ENCODE measurements around the gene CLDN17.

The CLDN17 gene

DNA sequence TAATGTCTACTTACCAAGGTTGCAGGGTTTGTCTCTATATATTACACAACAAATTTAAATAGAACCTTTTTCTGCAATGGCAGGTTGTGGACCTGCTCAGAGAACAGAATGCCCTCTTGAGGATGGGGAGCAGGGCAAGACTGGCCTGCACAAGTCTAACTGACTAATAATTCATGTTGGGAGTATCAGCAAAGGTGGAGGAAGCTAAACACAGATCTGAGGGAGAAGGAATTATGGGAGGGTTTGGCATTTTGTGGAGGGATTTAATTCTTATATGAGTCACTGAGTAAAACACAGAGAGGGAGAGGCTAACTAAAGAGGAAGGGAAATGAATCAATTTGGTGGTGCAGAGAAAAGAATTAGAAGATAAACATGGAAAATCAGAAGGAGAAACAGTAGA lies 40.0 kb downstream of the CLDN17 start:
- no peaks in the 10 kb centered on the region for H3K9me3 ChIP-seq (ENCODE audit: insufficient read depth, low read length)

DNA sequence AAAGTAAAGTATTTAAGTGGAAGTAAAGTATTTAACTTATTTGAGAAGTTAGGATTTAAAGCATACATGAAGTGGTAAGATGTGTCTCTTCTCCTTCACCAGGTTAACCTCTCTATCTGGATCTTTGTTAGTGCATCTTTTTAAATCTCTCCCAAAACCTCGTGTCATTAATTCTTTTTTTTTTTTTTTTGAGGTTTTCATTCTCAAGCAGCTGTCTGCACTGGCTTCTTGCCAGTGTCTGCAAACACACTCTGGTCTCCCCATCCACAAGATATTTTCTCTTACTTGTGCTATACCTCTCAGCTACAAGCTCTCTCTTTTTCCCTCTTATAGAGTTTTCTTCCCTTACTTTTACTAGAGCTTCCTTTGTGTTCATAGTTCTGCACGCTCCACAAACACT lies 49.0 kb downstream of the CLDN17 start:
- H3K4me1 ChIP-seq (ENCODE audit: insufficient read depth, insufficient read length) = no peaks in the 10 kb centered on the region
- DNase-seq (ENCODE audit: low read depth, low spot score) = no peak
- no peaks in the 10 kb centered on the region for H3K36me3 ChIP-seq (ENCODE audit: insufficient read depth, insufficient read length, low read length)
- H3K27me3 ChIP-seq (ENCODE audit: insufficient read depth, insufficient read length) = no peaks in the 10 kb centered on the region
- no peak overlapping the region for H3K9ac ChIP-seq (ENCODE audit: insufficient read length, low read depth)
- no peaks in the 10 kb centered on the region for H3K9me3 ChIP-seq (ENCODE audit: insufficient read depth, low read length)
- no peak for TF ChIP-seq SUZ12 (IDR thresholded peaks at IDR 0.05; ENCODE audit: extremely low read depth, insufficient read depth, insufficient read length)
- TF ChIP-seq ZNF274 (IDR thresholded peaks at IDR 0.05; ENCODE audit: low read depth, low read length) = no peak
- no peak for TF ChIP-seq YY1 (IDR thresholded peaks at IDR 0.05; ENCODE audit: insufficient read depth, insufficient read length)
- H3K4me3 ChIP-seq (ENCODE audit: insufficient read length, low read depth) = no peak overlapping the region

More for the DNA sequence above, 40.0 kb downstream of the CLDN17 start:
- DNase-seq (ENCODE audit: low read depth, low spot score) = no peak
- TF ChIP-seq YY1 (IDR thresholded peaks at IDR 0.05; ENCODE audit: insufficient read depth, insufficient read length) = no peak
- no peak for TF ChIP-seq SUZ12 (IDR thresholded peaks at IDR 0.05; ENCODE audit: extremely low read depth, insufficient read depth, insufficient read length)
- no peak for TF ChIP-seq ZNF274 (IDR thresholded peaks at IDR 0.05; ENCODE audit: low read depth, low read length)
- H3K27me3 ChIP-seq (ENCODE audit: insufficient read depth, insufficient read length) = no peaks in the 10 kb centered on the region
- no peak overlapping the region for H3K4me3 ChIP-seq (ENCODE audit: insufficient read length, low read depth)
- H3K9ac ChIP-seq (ENCODE audit: insufficient read length, low read depth) = no peak overlapping the region
- H3K4me1 ChIP-seq (ENCODE audit: insufficient read depth, insufficient read length) = no peaks in the 10 kb centered on the region
- no peaks in the 10 kb centered on the region for H3K36me3 ChIP-seq (ENCODE audit: insufficient read depth, insufficient read length, low read length)

- DNase-seq (ENCODE audit: low read depth, low spot score) = no peak
- no peaks in the 10 kb centered on the region for H3K4me1 ChIP-seq (ENCODE audit: insufficient read depth, insufficient read length)
- no peak overlapping the region for H3K4me3 ChIP-seq (ENCODE audit: insufficient read length, low read depth)
- no peak for TF ChIP-seq YY1 (IDR thresholded peaks at IDR 0.05; ENCODE audit: insufficient read depth, insufficient read length)
- no peaks in the 10 kb centered on the region for H3K36me3 ChIP-seq (ENCODE audit: insufficient read depth, insufficient read length, low read length)
- H3K9me3 ChIP-seq (ENCODE audit: insufficient read depth, low read length) = no peaks in the 10 kb centered on the region
- no peaks in the 10 kb centered on the region for H3K27me3 ChIP-seq (ENCODE audit: insufficient read depth, insufficient read length)
- H3K9ac ChIP-seq (ENCODE audit: insufficient read length, low read depth) = no peak overlapping the region
These were observed 50.1 kb downstream of the CLDN17 start for GRCh38 chr21:30116479-30116878.

Data from NT2/D1 (cell line).